COLO668 (cell line): Measurements from ENCODE around the gene RGSL1.
"Not testable (repeated sequence)": the region's sequence is repeated elsewhere in the genome, so short reads cannot be mapped to it uniquely, and the experiment has no call there.

Source experiments
- DNase-seq: peaks from one replicate; lab custom pipeline; 2025; ENCODE audit not compliant: unreplicated experiment; lab: John Stamatoyannopoulos, UW

Gene RGSL1

GRCh38 chr1:182446033-182446669, 3.8 kb upstream of the RGSL1 start:
- DNase-seq = peak; percentile 32

- DNase-seq = not testable (repeated sequence)
Measured at GRCh38 chr1:182447124-182447523, 2.8 kb upstream of the RGSL1 start.

GRCh38 chr1:182447660-182448059, 2.3 kb upstream of the RGSL1 start:
- no peak for DNase-seq

GRCh38 chr1:182453631-182454030, 3.7 kb downstream of the RGSL1 start:
- DNase-seq = no peak

- no peak for DNase-seq
Measured at GRCh38 chr1:182457844-182458243, 7.9 kb downstream of the RGSL1 start.

GRCh38 chr1:182459949-182460348, 10.0 kb downstream of the RGSL1 start:
- no peak for DNase-seq

- no peak for DNase-seq
Measured at GRCh38 chr1:182460550-182460951, 10.6 kb downstream of the RGSL1 start.

- no peak for DNase-seq
Measured at GRCh38 chr1:182473556-182473955, 23.6 kb downstream of the RGSL1 start.

- no peak for DNase-seq
Measured at GRCh38 chr1:182476625-182477024, 26.7 kb downstream of the RGSL1 start.

- DNase-seq = no peak
Measured at GRCh38 chr1:182478238-182478637, 28.3 kb downstream of the RGSL1 start.

- no peak for DNase-seq
Measured at GRCh38 chr1:182484067-182484466, 34.1 kb downstream of the RGSL1 start.

- DNase-seq = peak; percentile 24
Measured at GRCh38 chr1:182484531-182485257, 34.7 kb downstream of the RGSL1 start.

GRCh38 chr1:182485861-182486260, 35.9 kb downstream of the RGSL1 start:
- no peak for DNase-seq

- DNase-seq = no peak
Measured at GRCh38 chr1:182488803-182489202, 38.9 kb downstream of the RGSL1 start.

- no peak for DNase-seq
Measured at GRCh38 chr1:182493063-182493462, 43.1 kb downstream of the RGSL1 start.

GRCh38 chr1:182495002-182495401, 45.1 kb downstream of the RGSL1 start:
- no peak for DNase-seq

- no peak for DNase-seq
Measured at GRCh38 chr1:182495693-182496092, 45.7 kb downstream of the RGSL1 start.

- DNase-seq = no peak
Measured at GRCh38 chr1:182507685-182508084, 57.7 kb downstream of the RGSL1 start.

- DNase-seq = no peak
Measured at GRCh38 chr1:182515556-182515955, 65.6 kb downstream of the RGSL1 start.

- no peak for DNase-seq
Measured at GRCh38 chr1:182520736-182521135, 70.8 kb downstream of the RGSL1 start.

- DNase-seq = no peak
Measured at GRCh38 chr1:182525342-182525741, 75.4 kb downstream of the RGSL1 start.

- no peak for DNase-seq
Measured at GRCh38 chr1:182527680-182528079, 77.7 kb downstream of the RGSL1 start.

GRCh38 chr1:182528206-182528605, 78.3 kb downstream of the RGSL1 start:
- not testable (repeated sequence) for DNase-seq
